Measurements from ENCODE around the gene ZMAT5. TPM values are rescaled to one million over a fixed set of nuclear protein-coding genes. Genes with fewer than 3 reads are reported as not detected.

The ZMAT5 gene
- total RNA-seq, 4 donors from 2014 or later, result 16.2 to 40.1 (median 24.3) TPM

- DNase-seq, result no peak
- TF ChIP-seq, protein P1, sequence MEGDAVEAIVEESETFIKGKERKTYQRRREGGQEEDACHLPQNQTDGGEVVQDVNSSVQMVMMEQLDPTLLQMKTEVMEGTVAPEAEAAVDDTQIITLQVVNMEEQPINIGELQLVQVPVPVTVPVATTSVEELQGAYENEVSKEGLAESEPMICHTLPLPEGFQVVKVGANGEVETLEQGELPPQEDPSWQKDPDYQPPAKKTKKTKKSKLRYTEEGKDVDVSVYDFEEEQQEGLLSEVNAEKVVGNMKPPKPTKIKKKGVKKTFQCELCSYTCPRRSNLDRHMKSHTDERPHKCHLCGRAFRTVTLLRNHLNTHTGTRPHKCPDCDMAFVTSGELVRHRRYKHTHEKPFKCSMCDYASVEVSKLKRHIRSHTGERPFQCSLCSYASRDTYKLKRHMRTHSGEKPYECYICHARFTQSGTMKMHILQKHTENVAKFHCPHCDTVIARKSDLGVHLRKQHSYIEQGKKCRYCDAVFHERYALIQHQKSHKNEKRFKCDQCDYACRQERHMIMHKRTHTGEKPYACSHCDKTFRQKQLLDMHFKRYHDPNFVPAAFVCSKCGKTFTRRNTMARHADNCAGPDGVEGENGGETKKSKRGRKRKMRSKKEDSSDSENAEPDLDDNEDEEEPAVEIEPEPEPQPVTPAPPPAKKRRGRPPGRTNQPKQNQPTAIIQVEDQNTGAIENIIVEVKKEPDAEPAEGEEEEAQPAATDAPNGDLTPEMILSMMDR (IDR thresholded peaks at IDR 0.05), result no peak
- no peak for TF ChIP-seq POLR2A (IDR thresholded peaks at IDR 0.05)
- Histone ChIP-seq H3K36me3 (peaks cover 9 to 11% of the 10 kb centered on the region in 2 donors), H3K4me1 (peaks cover 5 to 7% of the 10 kb centered on the region in 2 donors), H3K9me3 (no peaks in the 10 kb centered on the region), H3K4me3 (replicated peaks in 1 of 3) (no peak overlapping the region), H3K27me3 (no peaks in the 10 kb centered on the region), H3K27ac (no peak overlapping the region)
- 76 to 89% methylated on average over 2 of the region's 2 CpGs for WGBS, 2 donors
- intact Hi-C loops (cut with DNase I), result loop anchor here (5.0 kb wide), 1 partner anchor 64 kb away; the partner anchor contains the start of gene ASCC2
Observed at GRCh38 chr22:29773233-29773632, 6.4 kb upstream of the ZMAT5 start.

GRCh38 chr22:29772170-29772641 lies 5.4 kb upstream of the ZMAT5 start:
- no peaks in the 10 kb centered on the region for H3K27me3 ChIP-seq
- DNase-seq, result peak; percentile 24 to 53
- no peak for TF ChIP-seq POLR2A (IDR thresholded peaks at IDR 0.05)
- TF ChIP-seq, protein P1 (IDR thresholded peaks at IDR 0.05), result peak in 2 of 6 experiments; percentile 28 to 36
- no peak overlapping the region for H3K4me3 ChIP-seq (replicated peaks in 1 of 3)
- peaks cover 9 to 11% of the 10 kb centered on the region in 2 donors for H3K36me3 ChIP-seq
- 47 to 49% methylated on average over 5 of the region's 5 CpGs for WGBS, 2 donors
- H3K4me1 ChIP-seq, result peaks cover 12% of the 10 kb centered on the region in 2 donors
- H3K27ac ChIP-seq, result no peak overlapping the region
- intact Hi-C loops (cut with DNase I), result loop anchor here (5.0 kb wide), 1 partner anchor 65 kb away; the partner anchor contains the start of gene ASCC2
- H3K9me3 ChIP-seq, result no peaks in the 10 kb centered on the region

- no peaks in the 10 kb centered on the region for H3K27me3 ChIP-seq
- no peaks in the 10 kb centered on the region for H3K9me3 ChIP-seq
- 71 to 77% methylated on average over 2 of the region's 2 CpGs for WGBS, 2 donors
- peaks cover 21 to 22% of the 10 kb centered on the region in 2 donors for H3K4me1 ChIP-seq
- intact Hi-C loops (cut with DNase I), result loop anchor here (5.0 kb wide), 1 partner anchor 67 kb away; the partner anchor contains the start of gene ASCC2
- no peak overlapping the region for H3K4me3 ChIP-seq (replicated peaks in 1 of 3)
- H3K36me3 ChIP-seq, result peaks cover 9 to 11% of the 10 kb centered on the region in 2 donors
- H3K27ac ChIP-seq, result no peak overlapping the region
- DNase-seq, result no peak
- TF ChIP-seq, protein P1 (IDR thresholded peaks at IDR 0.05), result no peak
Observed at GRCh38 chr22:29769723-29770321, 3.0 kb upstream of the ZMAT5 start.

- Histone ChIP-seq H3K27me3 (no peaks in the 10 kb centered on the region), H3K9me3 (no peaks in the 10 kb centered on the region), H3K4me1 (peaks cover 21 to 22% of the 10 kb centered on the region in 2 donors), H3K27ac (peak overlapping the region in 1 of 3 donors; percentile 91), H3K4me3 (replicated peaks in 1 of 3) (peak overlapping the region; percentile 38 to 93 (median 76)), H3K36me3 (peaks cover 9 to 11% of the 10 kb centered on the region in 2 donors)
- DNase-seq, result no peak
- TF ChIP-seq, protein P1 (IDR thresholded peaks at IDR 0.05), result no peak
- no peak for TF ChIP-seq POLR2A (IDR thresholded peaks at IDR 0.05)
- 45 to 47% methylated on average over 6 of the region's 6 CpGs for WGBS, 2 donors
- intact Hi-C loops (cut with DNase I), result no loop called here
Observed at GRCh38 chr22:29768052-29768693, 1.4 kb upstream of the ZMAT5 start.
